NCI-H2107 treated with DMSO at 0.1 percent for 48 hours (cell line): ENCODE data around the gene SNRPD1.
"Not testable (repeated sequence)": the region's sequence is repeated elsewhere in the genome, so short reads cannot be mapped to it uniquely, and the experiment has no call there.

Source experiments
- DNase-seq: peaks from one replicate; lab custom pipeline; 2025; ENCODE audit not compliant: unreplicated experiment; lab: John Stamatoyannopoulos, UW

SNRPD1 gene

GRCh38 chr18:21612125-21613039 lies at the start of gene SNRPD1:
TSS of gene SNRPD1 (plus strand) at chr18:21612314. CDS start at chr18:21612430, 116 bp downstream.
- peak; percentile 49 for DNase-seq

- no peak for DNase-seq
Observed at GRCh38 chr18:21571772-21572171, 40.3 kb upstream of the SNRPD1 start.

GRCh38 chr18:21575656-21576055 lies 36.5 kb upstream of the SNRPD1 start:
- no peak for DNase-seq

- DNase-seq, result no peak
Observed at GRCh38 chr18:21584391-21584790, 27.7 kb upstream of the SNRPD1 start.

- not testable (repeated sequence) for DNase-seq
Observed at GRCh38 chr18:21592361-21592760, 19.8 kb upstream of the SNRPD1 start.

- no peak for DNase-seq
Observed at GRCh38 chr18:21593540-21594257, 18.4 kb upstream of the SNRPD1 start.

GRCh38 chr18:21597620-21598019 lies 14.5 kb upstream of the SNRPD1 start:
- DNase-seq, result no peak

- DNase-seq, result no peak
Observed at GRCh38 chr18:21598726-21599584, 13.2 kb upstream of the SNRPD1 start.

- DNase-seq, result peak; percentile 47
Observed at GRCh38 chr18:21599585-21600525, 12.3 kb upstream of the SNRPD1 start.

- DNase-seq, result peak; percentile 88
Observed at GRCh38 chr18:21600526-21601410, 11.3 kb upstream of the SNRPD1 start, which contains the start of gene ESCO1. TSS of gene ESCO1 (minus strand) at chr18:21600704. CDS start at chr18:21574843, 25,861 bp downstream.

GRCh38 chr18:21602299-21602587 lies 9.9 kb upstream of the SNRPD1 start:
- no peak for DNase-seq

- DNase-seq, result no peak
Observed at GRCh38 chr18:21604671-21605070, 7.4 kb upstream of the SNRPD1 start.

- no peak for DNase-seq
Observed at GRCh38 chr18:21605213-21605612, 6.9 kb upstream of the SNRPD1 start.

- DNase-seq, result not testable (repeated sequence)
Observed at GRCh38 chr18:21611401-21612124, 551 bp upstream of the SNRPD1 start.

- DNase-seq, result not testable (repeated sequence)
Observed at GRCh38 chr18:21621640-21622039, 9.5 kb downstream of the SNRPD1 start.

GRCh38 chr18:21629089-21629832 lies 17.1 kb downstream of the SNRPD1 start:
- no peak for DNase-seq

- no peak for DNase-seq
Observed at GRCh38 chr18:21632393-21632792, 20.3 kb downstream of the SNRPD1 start.
